Gastrocnemius medialis (tissue), 4 donors: ENCODE measurements around the gene RPL36AL. TPM values are rescaled to one million over a fixed set of nuclear protein-coding genes. Genes with fewer than 3 reads are reported as not detected.
A peak's percentile ranks its signal among the peaks of the same experiment; 100 is the strongest.
"Not testable (repeated sequence)": the region's sequence is repeated elsewhere in the genome, so short reads cannot be mapped to it uniquely, and the experiment has no call there.

Experiments used
- ATAC-seq, 2 donors: fragments of 150-250 bp; one replicate each; pipeline ENCODE4 v1.9.1; 2016
- DNase-seq, 2 donors: peaks; one replicate each; pipeline ENCODE4 v3.0.0-alpha.2; 2019
- H3K27ac ChIP-seq, 4 donors: fragments of 200-600 bp; sonication (generic); 1 replicate in 1 of 4; 2 replicates in 3 of 4; pipeline ENCODE4 v1.5.1; 2016 to 2018; ENCODE audit warnings: mild to moderate bottlenecking in 2 of 4, moderate library complexity in 1 of 4
- H3K27me3 ChIP-seq, 3 donors: fragments of 200-600 bp; sonication (generic) in 2 of 3; 1 replicate in 1 of 3; 2 replicates in 2 of 3; pipeline versions ENCODE4 v1.5.1 to v1.6.0; 2016 to 2019; ENCODE audit warnings: mild to moderate bottlenecking in 1 of 3, moderate library complexity in 1 of 3
- H3K36me3 ChIP-seq, 2 donors: fragments of 200-600 bp; sonication (generic) in 1 of 2; one replicate each; pipeline ENCODE4 v1.5.1; 2017 to 2018
- H3K4me1 ChIP-seq, 2 donors: fragments of 200-600 bp; sonication (generic) in 1 of 2; one replicate each; pipeline ENCODE4 v1.5.1; 2016 to 2017; ENCODE audit warnings: mild to moderate bottlenecking in 2 of 2
- H3K4me3 ChIP-seq, 4 donors: fragments of 200-600 bp; sonication (generic) in 3 of 4; 1 replicate in 1 of 4; 2 replicates in 3 of 4; pipeline ENCODE4 v1.5.1; 2016 to 2019; ENCODE audit warnings: mild to moderate bottlenecking in 2 of 4
- H3K9me3 ChIP-seq, 3 donors: fragments of 200-600 bp; sonication (generic) in 2 of 3; 1 replicate in 1 of 3; 2 replicates in 2 of 3; pipeline ENCODE4 v1.5.1; 2016 to 2019
- CTCF ChIP-seq, 5 experiments: fragments of 450-650 bp in 3 of 5; fragments of 200-600 bp in 2 of 5; sonication (generic) in 2 of 5; IDR thresholded peaks in 4 of 5; conservative IDR thresholded peaks in 1 of 5; 1 replicate in 4 of 5; 2 replicates in 1 of 5; pipeline ENCODE4 v1.5.1; 2016 to 2019; ENCODE audit warnings: antibody characterized with exemption in 5 of 5, mild to moderate bottlenecking in 3 of 5, moderate library complexity in 3 of 5
- POLR2A ChIP-seq, 2 donors: fragments of 450-650 bp; IDR thresholded peaks; one replicate each; pipeline ENCODE4 v1.6.1; 2017; ENCODE audit warnings: antibody characterized with exemption in 2 of 2, mild to moderate bottlenecking in 2 of 2, moderate library complexity in 2 of 2
- in situ Hi-C, 4 donors: fragments of 200-750 bp; cut with MboI; loops; one replicate each; pipeline versions ENCODE4 v1.15.0 to v1.8.0; 2017; ENCODE audit warnings: low sequenced_read_pairs in 4 of 4
- intact Hi-C: fragments of 100-400 bp; cut with DNase I; formaldehyde crosslinking; loops from one replicate; pipeline ENCODE4 v1.15.1; 2023; ENCODE audit warnings: low total_unique reads
- total RNA-seq, 4 donors: library from RNA; depleted of rRNA; stranded (reverse); fragments of >200 nt; gene quantifications; one replicate each; pipeline versions ENCODE4 v1.1.0 to v1.2.3, GENCODE V29; 2016

RPL36AL gene
- total RNA-seq, 4 donors from 2014 or later: 156 to 226 (median 203) TPM

- TF ChIP-seq POLR2A (IDR thresholded peaks at IDR 0.05): no peak
- TF ChIP-seq CTCF (IDR thresholded peaks at IDR 0.05 in 4 of 5, conservative IDR thresholded peaks at IDR 0.05 in 1 of 5): peak in 4 of 5 experiments; percentile 71 to 94 (median 76)
- in situ Hi-C loops: loop anchor here in 1 of 4 donors (10.0 kb wide), 1 partner anchor 48 kb away; the partner anchor contains the start of gene DNAAF2
- Histone ChIP-seq H3K27ac (peak overlapping the region; percentile 94 to 98 (median 96)), H3K4me3 (peak overlapping the region; percentile 78 to 99 (median 93)), H3K4me1 (peaks cover 27% of the 10 kb centered on the region in 2 donors), H3K36me3 (peaks cover 0 to 29% of the 10 kb centered on the region in 2 donors), H3K27me3 (no peaks in the 10 kb centered on the region), H3K9me3 (no peaks in the 10 kb centered on the region)
- intact Hi-C loops: loop anchor here (1.0 to 5.0 kb wide), 4 partner anchors 11 to 265 kb away; partner anchors contain the start of genes DNAAF2, LRR1, MGAT2 and NEMF
- ATAC-seq (peak in 1 of 2 donors; percentile 36), DNase-seq (no peak)
Measured at GRCh38 chr14:49586673-49587460, 33.6 kb downstream of the RPL36AL start.

GRCh38 chr14:49585803-49586672 is 34.4 kb downstream of the RPL36AL start, which contains the start of gene RPS29:
RPS29 (minus strand) TSS chr14:49586380; CDS start chr14:49586346, 34 bp downstream.
- intact Hi-C loops: loop anchor here (1.0 to 5.0 kb wide), 3 partner anchors 34 to 266 kb away; partner anchors contain the start of genes DNAAF2, MGAT2, NEMF and RPL36AL
- in situ Hi-C loops: loop anchor here in 1 of 4 donors (10.0 kb wide), 1 partner anchor 49 kb away; the partner anchor contains the start of gene DNAAF2
- TF ChIP-seq POLR2A (IDR thresholded peaks at IDR 0.05) (peak; percentile 94 to 96), CTCF (IDR thresholded peaks at IDR 0.05 in 4 of 5, conservative IDR thresholded peaks at IDR 0.05 in 1 of 5) (no peak)
- peak; percentile 99 for ATAC-seq
- H3K27ac ChIP-seq: peak within 1 kb of the TSS; percentile 94 to 98 (median 96)
- H3K4me3 ChIP-seq: peak within 1 kb of the TSS; percentile 78 to 99 (median 93)
- H3K4me1 ChIP-seq: peaks cover 27 to 29% of the 10 kb centered on the region in 2 donors
- no peaks in the 10 kb centered on the region for H3K27me3 ChIP-seq
- H3K9me3 ChIP-seq: no peaks in the 10 kb centered on the region
- DNase-seq: peak; percentile 97 to 98
- H3K36me3 ChIP-seq: peaks cover 0 to 29% of the 10 kb centered on the region in 2 donors

- not testable (repeated sequence) for H3K9me3 ChIP-seq, DNase-seq, ATAC-seq, H3K27me3 ChIP-seq
- in situ Hi-C loops: loop anchor here in 1 of 4 donors (10.0 kb wide), 1 partner anchor 50 kb away; the partner anchor contains the start of gene DNAAF2
- peak overlapping the region; percentile 94 to 98 (median 96) for H3K27ac ChIP-seq
- H3K4me1 ChIP-seq: peaks cover 27 to 33% of the 10 kb centered on the region in 2 donors
- peaks cover 0 to 29% of the 10 kb centered on the region in 2 donors for H3K36me3 ChIP-seq
- peak overlapping the region; percentile 78 to 99 (median 93) for H3K4me3 ChIP-seq
- intact Hi-C loops: loop anchor here (5.0 kb wide), 1 partner anchor 267 kb away; the partner anchor contains the start of gene NEMF
Measured at GRCh38 chr14:49584981-49585640, 35.3 kb downstream of the RPL36AL start.

DNA sequence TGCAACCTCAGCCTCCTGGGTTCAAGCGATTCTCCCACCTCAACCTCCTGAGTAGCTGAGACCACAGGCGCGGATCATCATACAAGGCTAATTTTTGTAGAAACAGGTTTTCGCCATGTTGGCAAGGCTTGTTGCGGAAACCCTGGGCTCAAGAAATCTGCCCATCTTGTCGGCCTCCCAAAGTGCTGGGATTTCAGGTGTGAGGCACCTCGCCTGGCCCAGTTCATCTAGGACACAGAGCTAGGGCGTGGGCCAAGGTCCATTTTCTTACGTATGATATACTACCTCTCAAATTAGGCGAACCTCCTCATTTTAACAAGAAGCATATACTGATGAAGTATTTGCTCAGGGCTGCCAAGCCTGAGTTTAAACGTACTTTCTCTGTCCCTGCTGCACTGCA is 36.4 kb downstream of the RPL36AL start:
- TF ChIP-seq POLR2A (IDR thresholded peaks at IDR 0.05) (no peak), CTCF (IDR thresholded peaks at IDR 0.05 in 4 of 5, conservative IDR thresholded peaks at IDR 0.05 in 1 of 5) (no peak)
- intact Hi-C loops: no loop called here
- Histone ChIP-seq H3K4me1 (peaks cover 27 to 36% of the 10 kb centered on the region in 2 donors), H3K4me3 (no peak overlapping the region), H3K9me3 (no peaks in the 10 kb centered on the region), H3K27ac (peak overlapping the region in 2 of 4 donors; percentile 97 to 98), H3K27me3 (no peaks in the 10 kb centered on the region), H3K36me3 (peaks cover 0 to 29% of the 10 kb centered on the region in 2 donors)
- DNase-seq (no peak), ATAC-seq (no peak)
- in situ Hi-C loops: loop anchor here in 1 of 4 donors (10.0 kb wide), 1 partner anchor 51 kb away; the partner anchor contains the start of gene DNAAF2
